ENCODE data around the gene PPP2R2D.
A peak's percentile ranks its signal among the peaks of the same experiment; 100 is the strongest.
"Not testable (repeated sequence)": the region's sequence is repeated elsewhere in the genome, so short reads cannot be mapped to it uniquely, and the experiment has no call there.

The PPP2R2D gene

GRCh38 chr10:131977323-131978096 lies 76.7 kb downstream of the PPP2R2D start:
- no peak for DNase-seq (ENCODE audit: low read depth)

GRCh38 chr10:131978366-131978765 lies 77.6 kb downstream of the PPP2R2D start:
- DNase-seq (ENCODE audit: low read depth): no peak

GRCh38 chr10:131978851-131979250 lies 78.0 kb downstream of the PPP2R2D start:
- DNase-seq (ENCODE audit: low read depth): no peak

GRCh38 chr10:131979336-131979735 lies 78.5 kb downstream of the PPP2R2D start:
- DNase-seq (ENCODE audit: low read depth): no peak

GRCh38 chr10:131979821-131980270 lies 79.0 kb downstream of the PPP2R2D start:
- DNase-seq (ENCODE audit: low read depth): no peak

- no peak for DNase-seq (ENCODE audit: low read depth)
These were observed 79.5 kb downstream of the PPP2R2D start for GRCh38 chr10:131980321-131980720.

GRCh38 chr10:131980761-131981428 lies 80.1 kb downstream of the PPP2R2D start:
- DNase-seq (ENCODE audit: low read depth): no peak

GRCh38 chr10:131981429-131982184 lies 80.8 kb downstream of the PPP2R2D start, which contains the start of gene BNIP3:
Gene BNIP3, minus strand, starts transcription at chr10:131981923. Its CDS starts 117 bp downstream, at chr10:131981806.
- DNase-seq (ENCODE audit: low read depth): peak; percentile 90

GRCh38 chr10:131982185-131982756 lies 81.5 kb downstream of the PPP2R2D start:
- DNase-seq (ENCODE audit: low read depth): no peak

- DNase-seq (ENCODE audit: low read depth): no peak
These were observed 82.0 kb downstream of the PPP2R2D start for GRCh38 chr10:131982796-131983195.

GRCh38 chr10:131983780-131984179 lies 83.0 kb downstream of the PPP2R2D start:
- DNase-seq (ENCODE audit: low read depth): peak; percentile 78

GRCh38 chr10:131986851-131987250 lies 86.0 kb downstream of the PPP2R2D start:
- DNase-seq (ENCODE audit: low read depth): not testable (repeated sequence)

GRCh38 chr10:131987301-131987700 lies 86.5 kb downstream of the PPP2R2D start:
- DNase-seq (ENCODE audit: low read depth): not testable (repeated sequence)

- not testable (repeated sequence) for DNase-seq (ENCODE audit: low read depth)
These were observed 87.0 kb downstream of the PPP2R2D start for GRCh38 chr10:131987786-131988185.

- no peak for DNase-seq (ENCODE audit: low read depth)
These were observed 90.9 kb downstream of the PPP2R2D start for GRCh38 chr10:131991726-131992125.

GRCh38 chr10:131993275-131993674 lies 92.5 kb downstream of the PPP2R2D start:
- DNase-seq (ENCODE audit: low read depth): no peak

- no peak for DNase-seq (ENCODE audit: low read depth)
These were observed 93.6 kb downstream of the PPP2R2D start for GRCh38 chr10:131994435-131994834.

GRCh38 chr10:131996466-131997365 lies 95.9 kb downstream of the PPP2R2D start:
- DNase-seq (ENCODE audit: low read depth): no peak

GRCh38 chr10:131997366-131998049 lies 96.7 kb downstream of the PPP2R2D start:
- no peak for DNase-seq (ENCODE audit: low read depth)

GRCh38 chr10:131998050-131998844 lies 97.4 kb downstream of the PPP2R2D start:
- no peak for DNase-seq (ENCODE audit: low read depth)
